Glutamatergic neuron (in vitro differentiated cells): ENCODE measurements around the gene PRKG1. TPM values are rescaled to one million over a fixed set of nuclear protein-coding genes. Genes with fewer than 3 reads are reported as not detected.

ENCODE experiments used
- DNase-seq: peaks from one replicate; pipeline ENCODE4 v3.0.0; 2022
- H3K27ac Mint-ChIP-seq: one replicate; pipeline ENCODE4 v1.8.0; 2020; ENCODE audit warnings: mild to moderate bottlenecking, mixed read lengths, inconsistent platforms; ENCODE audit not compliant: unreplicated experiment
- H3K27me3 Mint-ChIP-seq: one replicate; pipeline ENCODE4 v1.8.0; 2020; ENCODE audit warnings: mild to moderate bottlenecking, moderate library complexity, mixed read lengths, inconsistent platforms; ENCODE audit not compliant: unreplicated experiment
- H3K36me3 Mint-ChIP-seq: one replicate; pipeline ENCODE4 v1.8.0; 2020; ENCODE audit warnings: mild to moderate bottlenecking, mixed read lengths, inconsistent platforms; ENCODE audit not compliant: unreplicated experiment
- H3K4me1 Mint-ChIP-seq: one replicate; pipeline ENCODE4 v1.8.0; 2020; ENCODE audit warnings: mild to moderate bottlenecking, low read depth, mixed read lengths, inconsistent platforms; ENCODE audit not compliant: unreplicated experiment
- H3K4me3 Mint-ChIP-seq: one replicate; pipeline ENCODE4 v1.8.0; 2020; ENCODE audit warnings: mild to moderate bottlenecking, mixed read lengths, inconsistent platforms; ENCODE audit not compliant: unreplicated experiment
- H3K9me3 Mint-ChIP-seq: one replicate; pipeline ENCODE4 v1.8.0; 2020; ENCODE audit warnings: mild to moderate bottlenecking, moderate library complexity, mixed read lengths, inconsistent platforms; ENCODE audit not compliant: unreplicated experiment
- total RNA-seq: library from RNA; stranded (reverse); fragmentation: NEBNext Ultra II Directional; extraction: Animal tissue kit (Norgen Biotek cat#: 25700); gene quantifications from one replicate; pipeline ENCODE4 v1.2.1, GENCODE V29; 2021; ENCODE audit not compliant: unreplicated experiment
- TF ChIP-seq, protein P1 (sequence below): fragments of 200-600 bp; sonication (generic); IDR thresholded peaks from one replicate; pipeline ENCODE4 v1.5.0; 2021; ENCODE audit not compliant: partially characterized antibody, unreplicated experiment

PRKG1 gene
- total RNA-seq, 1 donor from 2014 or later = 52.7 TPM

DNA sequence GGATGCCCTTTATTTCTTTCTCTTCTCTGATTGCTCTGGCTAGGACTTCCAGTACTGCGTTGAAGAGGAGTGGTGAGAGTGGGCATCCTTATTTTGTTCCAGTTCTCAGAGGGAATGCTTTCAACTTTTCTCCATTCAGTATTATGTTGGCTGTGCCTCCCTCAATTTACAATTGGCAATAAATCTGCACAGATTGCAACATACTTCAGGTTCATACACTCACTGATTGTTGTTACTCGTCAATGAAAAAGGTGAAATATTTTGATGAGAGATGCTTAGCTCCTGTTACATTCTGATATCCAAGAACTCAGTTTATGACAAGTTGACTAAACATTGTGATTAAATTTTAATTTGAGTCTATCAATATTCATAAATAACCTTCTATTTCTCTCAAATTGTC is 1201.9 kb downstream of the PRKG1 start:
- DNase-seq = no peak
- Mint-ChIP-seq H3K27me3 (no peaks in the 10 kb centered on the region), H3K4me1 (no peaks in the 10 kb centered on the region), H3K4me3 (no peak overlapping the region), H3K9me3 (peaks cover 6% of the 10 kb centered on the region), H3K27ac (no peak overlapping the region), H3K36me3 (peaks cover 6% of the 10 kb centered on the region)
- TF ChIP-seq, protein P1, sequence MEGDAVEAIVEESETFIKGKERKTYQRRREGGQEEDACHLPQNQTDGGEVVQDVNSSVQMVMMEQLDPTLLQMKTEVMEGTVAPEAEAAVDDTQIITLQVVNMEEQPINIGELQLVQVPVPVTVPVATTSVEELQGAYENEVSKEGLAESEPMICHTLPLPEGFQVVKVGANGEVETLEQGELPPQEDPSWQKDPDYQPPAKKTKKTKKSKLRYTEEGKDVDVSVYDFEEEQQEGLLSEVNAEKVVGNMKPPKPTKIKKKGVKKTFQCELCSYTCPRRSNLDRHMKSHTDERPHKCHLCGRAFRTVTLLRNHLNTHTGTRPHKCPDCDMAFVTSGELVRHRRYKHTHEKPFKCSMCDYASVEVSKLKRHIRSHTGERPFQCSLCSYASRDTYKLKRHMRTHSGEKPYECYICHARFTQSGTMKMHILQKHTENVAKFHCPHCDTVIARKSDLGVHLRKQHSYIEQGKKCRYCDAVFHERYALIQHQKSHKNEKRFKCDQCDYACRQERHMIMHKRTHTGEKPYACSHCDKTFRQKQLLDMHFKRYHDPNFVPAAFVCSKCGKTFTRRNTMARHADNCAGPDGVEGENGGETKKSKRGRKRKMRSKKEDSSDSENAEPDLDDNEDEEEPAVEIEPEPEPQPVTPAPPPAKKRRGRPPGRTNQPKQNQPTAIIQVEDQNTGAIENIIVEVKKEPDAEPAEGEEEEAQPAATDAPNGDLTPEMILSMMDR = no peak

DNA sequence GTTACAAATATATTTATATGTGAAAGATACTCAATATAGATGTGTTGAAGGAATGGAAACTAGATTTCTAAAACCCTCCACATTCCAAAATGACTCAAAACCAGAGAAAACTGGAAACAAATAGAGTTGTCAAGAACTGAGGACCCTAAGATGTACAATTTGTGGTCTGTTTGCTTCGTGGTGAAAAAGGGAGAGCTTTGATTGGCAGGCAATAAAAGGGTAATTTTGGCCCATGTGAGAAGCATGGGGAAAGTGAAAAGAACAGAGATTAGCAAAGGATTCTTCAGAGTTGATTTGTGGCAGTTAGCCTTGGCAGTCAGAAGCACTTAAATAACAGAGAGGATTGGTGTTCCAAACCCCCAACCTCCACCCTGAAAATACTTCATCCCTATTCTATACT is 1202.7 kb downstream of the PRKG1 start:
- no peak for DNase-seq
- peaks cover 6% of the 10 kb centered on the region for H3K9me3 Mint-ChIP-seq
- peaks cover 6% of the 10 kb centered on the region for H3K36me3 Mint-ChIP-seq
- no peak overlapping the region for H3K4me3 Mint-ChIP-seq
- no peaks in the 10 kb centered on the region for H3K4me1 Mint-ChIP-seq
- H3K27me3 Mint-ChIP-seq = no peaks in the 10 kb centered on the region
- TF ChIP-seq, protein P1 = no peak
- no peak overlapping the region for H3K27ac Mint-ChIP-seq

DNA sequence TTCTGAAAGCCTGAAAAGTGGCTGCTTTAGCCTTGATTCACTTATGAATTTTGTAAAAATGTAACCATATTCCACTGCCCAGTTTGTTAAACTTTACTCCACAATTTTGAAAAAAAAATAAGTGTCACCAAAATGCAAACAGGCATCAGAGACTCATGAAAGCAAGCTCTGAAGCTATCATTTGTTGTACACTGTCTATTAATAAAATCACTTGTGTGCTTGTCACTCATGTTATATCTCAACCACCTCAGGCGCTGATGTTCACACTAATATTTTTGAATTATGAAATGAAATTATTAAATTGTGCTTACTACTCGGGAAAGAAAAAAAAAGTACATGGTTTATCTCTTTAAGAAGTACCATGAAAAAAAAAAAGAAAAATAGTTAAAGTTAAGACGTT is 1205.3 kb downstream of the PRKG1 start:
- H3K4me3 Mint-ChIP-seq = no peak overlapping the region

DNA sequence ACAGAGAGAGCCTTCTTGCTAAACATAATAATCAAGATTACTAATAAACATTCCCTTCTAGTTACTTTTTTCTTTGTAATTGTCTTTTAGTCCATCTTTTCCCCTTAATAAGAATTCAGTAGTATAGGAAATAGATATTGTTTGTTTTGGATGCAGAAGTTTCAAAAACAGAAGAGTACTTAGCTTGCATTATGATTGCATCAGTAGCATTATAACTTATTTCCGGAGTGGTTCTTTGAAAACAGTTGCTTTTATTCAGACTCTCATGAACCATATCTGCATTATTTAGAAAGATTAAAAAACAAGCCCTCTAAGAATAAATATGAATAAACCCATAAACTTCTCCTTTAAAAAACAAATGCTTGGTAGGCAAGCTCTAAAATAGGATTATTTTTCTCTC is 1205.8 kb downstream of the PRKG1 start:
- Mint-ChIP-seq H3K4me3 (no peak overlapping the region), H3K27me3 (no peaks in the 10 kb centered on the region), H3K4me1 (no peaks in the 10 kb centered on the region), H3K27ac (no peak overlapping the region), H3K36me3 (peaks cover 6% of the 10 kb centered on the region), H3K9me3 (peaks cover 4% of the 10 kb centered on the region)
- DNase-seq = no peak
- TF ChIP-seq, protein P1 = no peak

More for the DNA sequence above, 1205.3 kb downstream of the PRKG1 start:
- peaks cover 6% of the 10 kb centered on the region for H3K36me3 Mint-ChIP-seq
- no peak for DNase-seq
- no peaks in the 10 kb centered on the region for H3K4me1 Mint-ChIP-seq
- TF ChIP-seq, protein P1 = no peak
- H3K27me3 Mint-ChIP-seq = no peaks in the 10 kb centered on the region
- peaks cover 6% of the 10 kb centered on the region for H3K9me3 Mint-ChIP-seq
- H3K27ac Mint-ChIP-seq = no peak overlapping the region

DNA sequence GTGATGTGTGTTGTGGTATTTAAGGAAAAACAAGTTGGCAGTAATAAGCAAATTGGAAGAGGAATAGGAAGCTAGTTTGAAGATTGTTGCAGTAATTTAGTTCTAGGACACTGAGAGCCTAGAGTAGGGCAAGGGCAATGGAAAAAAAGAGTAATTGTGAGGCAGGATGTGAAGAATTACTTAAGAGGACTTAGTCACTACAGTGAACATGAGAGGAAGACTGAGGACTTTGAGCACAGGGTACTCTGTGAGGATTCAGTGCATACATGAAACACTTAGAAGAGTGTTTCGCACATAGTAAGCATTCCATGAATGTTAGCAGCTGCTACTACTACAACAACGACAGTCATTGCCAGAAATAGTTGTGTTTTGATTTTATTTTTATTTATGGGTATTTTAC is 1208.9 kb downstream of the PRKG1 start:
- TF ChIP-seq, protein P1 = no peak
- no peak overlapping the region for H3K27ac Mint-ChIP-seq
- no peaks in the 10 kb centered on the region for H3K4me1 Mint-ChIP-seq
- H3K27me3 Mint-ChIP-seq = no peaks in the 10 kb centered on the region
- H3K36me3 Mint-ChIP-seq = no peaks in the 10 kb centered on the region
- no peak for DNase-seq
- H3K4me3 Mint-ChIP-seq = no peak overlapping the region
- no peaks in the 10 kb centered on the region for H3K9me3 Mint-ChIP-seq
